ENCODE results near the gene SIGLECL1. TPM values are rescaled to one million over a fixed set of nuclear protein-coding genes. Genes with fewer than 3 reads are reported as not detected.

The SIGLECL1 gene
- polyA plus RNA-seq, 1 donor from 2014 or later: not detected

- Histone ChIP-seq H3F3A (ENCODE audit: insufficient read depth, low read length, poor library complexity, severe bottlenecking) (no peaks in the 10 kb centered on the region), H3K9ac (ENCODE audit: low read length) (no peak overlapping the region), H3K27ac (ENCODE audit: low read length) (no peak overlapping the region), H2AFZ (ENCODE audit: low read depth, low read length) (no peak overlapping the region), H3K4me3 (ENCODE audit: low read length) (no peak overlapping the region), H3K36me3 (ENCODE audit: insufficient read depth, low read length) (no peaks in the 10 kb centered on the region), H3K4me2 (ENCODE audit: low read length) (no peak overlapping the region), H3K9me3 (ENCODE audit: low read length) (no peaks in the 10 kb centered on the region), H3K9me2 (ENCODE audit: insufficient read depth, low read length) (no peaks in the 10 kb centered on the region), H3K27me3 (ENCODE audit: insufficient read depth, low read depth, low read length) (no peaks in the 10 kb centered on the region), H3K79me2 (replicated peaks; ENCODE audit: insufficient read depth, low read length) (no peaks in the 10 kb centered on the region), H4K20me1 (ENCODE audit: insufficient read depth) (no peaks in the 10 kb centered on the region)
- TF ChIP-seq POLR2AphosphoS5 (IDR thresholded peaks at IDR 0.05) (no peak), EP300 (conservative IDR thresholded peaks at IDR 0.05; ENCODE audit: poor library complexity, severe bottlenecking) (no peak), EZH2 (IDR thresholded peaks at IDR 0.05; ENCODE audit: borderline replicate concordance, insufficient read depth, low read length, poor library complexity, severe bottlenecking) (no peak), CTCF (IDR thresholded peaks at IDR 0.05; ENCODE audit: poor library complexity, severe bottlenecking) (no peak), RAD21 (conservative IDR thresholded peaks at IDR 0.05) (no peak), SMC3 (conservative IDR thresholded peaks at IDR 0.05; ENCODE audit: poor library complexity) (no peak), MXI1 (conservative IDR thresholded peaks at IDR 0.05; ENCODE audit: poor library complexity, severe bottlenecking) (no peak), TAF1 (IDR thresholded peaks at IDR 0.05; ENCODE audit: low read depth) (no peak), REST (IDR thresholded peaks at IDR 0.05; ENCODE audit: borderline replicate concordance) (no peak)
Measured at GRCh38 chr19:51226067-51226466, 24.8 kb upstream of the SIGLECL1 start.

- Histone ChIP-seq H3F3A (ENCODE audit: insufficient read depth, low read length, poor library complexity, severe bottlenecking) (no peaks in the 10 kb centered on the region), H3K4me3 (ENCODE audit: low read length) (no peak overlapping the region), H3K4me2 (ENCODE audit: low read length) (no peak overlapping the region), H3K27me3 (ENCODE audit: insufficient read depth, low read depth, low read length) (no peaks in the 10 kb centered on the region), H3K9me3 (ENCODE audit: low read length) (no peaks in the 10 kb centered on the region), H4K20me1 (ENCODE audit: insufficient read depth) (no peaks in the 10 kb centered on the region), H3K36me3 (ENCODE audit: insufficient read depth, low read length) (no peaks in the 10 kb centered on the region), H3K79me2 (replicated peaks; ENCODE audit: insufficient read depth, low read length) (no peaks in the 10 kb centered on the region), H2AFZ (ENCODE audit: low read depth, low read length) (no peak overlapping the region), H3K27ac (ENCODE audit: low read length) (no peak overlapping the region), H3K9ac (ENCODE audit: low read length) (no peak overlapping the region), H3K9me2 (ENCODE audit: insufficient read depth, low read length) (no peaks in the 10 kb centered on the region)
- TF ChIP-seq REST (IDR thresholded peaks at IDR 0.05; ENCODE audit: borderline replicate concordance) (no peak), CTCF (IDR thresholded peaks at IDR 0.05; ENCODE audit: poor library complexity, severe bottlenecking) (no peak), SMC3 (conservative IDR thresholded peaks at IDR 0.05; ENCODE audit: poor library complexity) (no peak), TAF1 (IDR thresholded peaks at IDR 0.05; ENCODE audit: low read depth) (no peak), EZH2 (IDR thresholded peaks at IDR 0.05; ENCODE audit: borderline replicate concordance, insufficient read depth, low read length, poor library complexity, severe bottlenecking) (no peak), EP300 (conservative IDR thresholded peaks at IDR 0.05; ENCODE audit: poor library complexity, severe bottlenecking) (no peak), POLR2AphosphoS5 (IDR thresholded peaks at IDR 0.05) (no peak), RAD21 (conservative IDR thresholded peaks at IDR 0.05) (no peak), MXI1 (conservative IDR thresholded peaks at IDR 0.05; ENCODE audit: poor library complexity, severe bottlenecking) (no peak)
Measured at GRCh38 chr19:51227326-51227725, 23.6 kb upstream of the SIGLECL1 start.

Measured in neural cell (in vitro differentiated cells).